Measurements from ENCODE around the gene PLAC9.
"Not testable (repeated sequence)": the region's sequence is repeated elsewhere in the genome, so short reads cannot be mapped to it uniquely, and the experiment has no call there.

Gene PLAC9

DNA sequence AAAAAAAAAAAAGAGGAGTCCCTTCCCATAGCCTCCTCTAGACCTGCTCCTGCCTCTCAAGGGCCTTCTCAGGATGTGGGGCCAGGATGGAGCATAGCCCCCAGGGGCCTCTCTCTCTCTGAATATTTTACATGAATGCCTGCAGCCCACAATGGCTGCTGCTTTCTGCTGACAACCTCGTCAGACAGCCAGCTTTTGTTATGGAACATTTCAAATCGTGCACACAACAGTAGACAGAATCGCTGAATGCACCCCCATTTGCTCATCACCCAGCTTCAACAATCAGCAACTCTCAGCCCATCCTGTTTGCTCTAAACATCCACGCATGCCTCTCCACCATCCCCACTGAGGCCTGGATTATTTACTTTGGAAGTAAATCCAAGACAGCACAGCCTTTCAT, 5.4 kb downstream of the PLAC9 start:
- peaks cover 8 to 57% (median 45%) of the 10 kb centered on the region in 5 donors for H3K4me1 ChIP-seq (ENCODE audit: control insufficient read depth in 5 of 5, insufficient read depth in 5 of 5, low read length in 5 of 5)
- H3K27ac ChIP-seq (ENCODE audit: low read depth, low read length) = peak overlapping the region; percentile 86
- H3K9ac ChIP-seq (ENCODE audit: low read length in 5 of 5) = no peak overlapping the region

GRCh38 chr10:80139265-80139664, 6.7 kb downstream of the PLAC9 start:
- H3K4me3 ChIP-seq (ENCODE audit: low read depth in 1 of 5, low read length in 5 of 5) = no peak overlapping the region
- peaks cover 8 to 51% (median 46%) of the 10 kb centered on the region in 5 donors for H3K4me1 ChIP-seq (ENCODE audit: control insufficient read depth in 5 of 5, insufficient read depth in 5 of 5, low read length in 5 of 5)
- H3K9ac ChIP-seq (ENCODE audit: low read length in 5 of 5) = no peak overlapping the region
- no peaks in the 10 kb centered on the region for H3K27me3 ChIP-seq (ENCODE audit: control insufficient read depth in 5 of 5, insufficient read depth in 4 of 5, low read length in 5 of 5)
- no peaks in the 10 kb centered on the region for H3K9me3 ChIP-seq (ENCODE audit: control insufficient read depth in 5 of 5, low read length in 5 of 5)
- no peak overlapping the region for H3K27ac ChIP-seq (ENCODE audit: low read depth, low read length)
- H3K36me3 ChIP-seq (ENCODE audit: control insufficient read depth in 5 of 5, insufficient read depth in 5 of 5, low read length in 5 of 5) = peaks cover 0 to 14% (median 8%) of the 10 kb centered on the region in 5 donors

More for the DNA sequence above, 5.4 kb downstream of the PLAC9 start:
- Histone ChIP-seq H3K9me3 (ENCODE audit: control insufficient read depth in 5 of 5, low read length in 5 of 5) (no peaks in the 10 kb centered on the region), H3K4me3 (ENCODE audit: low read depth in 1 of 5, low read length in 5 of 5) (no peak overlapping the region), H3K36me3 (ENCODE audit: control insufficient read depth in 5 of 5, insufficient read depth in 5 of 5, low read length in 5 of 5) (peaks cover 0 to 14% (median 8%) of the 10 kb centered on the region in 5 donors), H3K27me3 (ENCODE audit: control insufficient read depth in 5 of 5, insufficient read depth in 4 of 5, low read length in 5 of 5) (no peaks in the 10 kb centered on the region)

GRCh38 chr10:80140251-80140650, 7.7 kb downstream of the PLAC9 start:
- no peaks in the 10 kb centered on the region for H3K27me3 ChIP-seq (ENCODE audit: control insufficient read depth in 5 of 5, insufficient read depth in 4 of 5, low read length in 5 of 5)
- H3K4me1 ChIP-seq (ENCODE audit: control insufficient read depth in 5 of 5, insufficient read depth in 5 of 5, low read length in 5 of 5) = peaks cover 8 to 55% (median 51%) of the 10 kb centered on the region in 5 donors
- H3K4me3 ChIP-seq (ENCODE audit: low read depth in 1 of 5, low read length in 5 of 5) = no peak overlapping the region

GRCh38 chr10:80141696-80142460, 9.3 kb downstream of the PLAC9 start:
- H3K9me3 ChIP-seq (ENCODE audit: control insufficient read depth in 5 of 5, low read length in 5 of 5) = no peaks in the 10 kb centered on the region
- no peak overlapping the region for H3K4me3 ChIP-seq (ENCODE audit: low read depth in 1 of 5, low read length in 5 of 5)
- H3K36me3 ChIP-seq (ENCODE audit: control insufficient read depth in 5 of 5, insufficient read depth in 5 of 5, low read length in 5 of 5) = peaks cover 0 to 14% (median 11%) of the 10 kb centered on the region in 5 donors
- H3K4me1 ChIP-seq (ENCODE audit: control insufficient read depth in 5 of 5, insufficient read depth in 5 of 5, low read length in 5 of 5) = peaks cover 5 to 43% (median 35%) of the 10 kb centered on the region in 5 donors
- H3K9ac ChIP-seq (ENCODE audit: low read length in 5 of 5) = peak overlapping the region in 1 of 5 donors; percentile 13
- no peaks in the 10 kb centered on the region for H3K27me3 ChIP-seq (ENCODE audit: control insufficient read depth in 5 of 5, insufficient read depth in 4 of 5, low read length in 5 of 5)
- no peak overlapping the region for H3K27ac ChIP-seq (ENCODE audit: low read depth, low read length)

More at GRCh38 chr10:80140251-80140650, 7.7 kb downstream of the PLAC9 start:
- H3K36me3 ChIP-seq (ENCODE audit: control insufficient read depth in 5 of 5, insufficient read depth in 5 of 5, low read length in 5 of 5) = peaks cover 0 to 14% (median 11%) of the 10 kb centered on the region in 5 donors
- no peak overlapping the region for H3K9ac ChIP-seq (ENCODE audit: low read length in 5 of 5)
- H3K27ac ChIP-seq (ENCODE audit: low read depth, low read length) = no peak overlapping the region
- no peaks in the 10 kb centered on the region for H3K9me3 ChIP-seq (ENCODE audit: control insufficient read depth in 5 of 5, low read length in 5 of 5)

DNA sequence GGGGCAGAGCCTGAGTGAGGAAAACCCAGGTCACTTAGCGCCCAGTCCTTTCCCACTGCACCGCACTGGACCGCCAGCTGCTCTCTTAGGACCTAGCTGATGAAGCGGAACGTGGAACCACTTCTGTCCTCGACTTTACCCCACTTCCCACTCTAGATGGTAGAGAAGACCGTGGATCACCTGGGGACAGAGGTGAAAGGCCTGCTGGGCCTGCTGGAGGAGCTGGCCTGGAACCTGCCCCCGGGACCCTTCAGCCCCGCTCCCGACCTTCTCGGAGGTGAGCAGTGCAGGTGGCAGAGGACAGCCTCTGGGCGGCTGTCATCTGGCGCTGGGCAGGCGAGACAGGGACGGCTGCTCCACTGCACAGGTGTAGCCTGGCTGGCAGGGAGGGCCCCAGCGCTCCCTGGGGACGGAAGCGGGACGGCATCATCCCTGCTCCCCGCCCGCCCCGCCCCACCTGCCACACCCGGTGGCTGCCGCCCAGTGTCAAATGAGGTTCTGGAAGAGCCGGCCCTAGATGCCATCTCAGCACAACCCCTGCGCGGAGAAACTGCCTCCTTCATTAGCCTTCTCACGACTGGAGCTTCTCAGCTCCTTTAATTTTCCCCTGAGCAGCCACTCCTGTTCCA, 11.7 kb downstream of the PLAC9 start:
- Histone ChIP-seq H3K4me3 (ENCODE audit: low read depth in 1 of 5, low read length in 5 of 5) (peak overlapping the region in 2 of 5 donors; percentile 6 to 15), H3K27me3 (ENCODE audit: control insufficient read depth in 5 of 5, insufficient read depth in 4 of 5, low read length in 5 of 5) (no peaks in the 10 kb centered on the region), H3K27ac (ENCODE audit: low read depth, low read length) (no peak overlapping the region), H3K9ac (ENCODE audit: low read length in 5 of 5) (no peak overlapping the region), H3K36me3 (ENCODE audit: control insufficient read depth in 5 of 5, insufficient read depth in 5 of 5, low read length in 5 of 5) (peaks cover 6 to 29% (median 14%) of the 10 kb centered on the region in 5 donors), H3K9me3 (ENCODE audit: control insufficient read depth in 5 of 5, low read length in 5 of 5) (peaks cover 0 to 5% (median 0%) of the 10 kb centered on the region in 5 donors), H3K4me1 (ENCODE audit: control insufficient read depth in 5 of 5, insufficient read depth in 5 of 5, low read length in 5 of 5) (peaks cover 0 to 27% (median 19%) of the 10 kb centered on the region in 5 donors)

DNA sequence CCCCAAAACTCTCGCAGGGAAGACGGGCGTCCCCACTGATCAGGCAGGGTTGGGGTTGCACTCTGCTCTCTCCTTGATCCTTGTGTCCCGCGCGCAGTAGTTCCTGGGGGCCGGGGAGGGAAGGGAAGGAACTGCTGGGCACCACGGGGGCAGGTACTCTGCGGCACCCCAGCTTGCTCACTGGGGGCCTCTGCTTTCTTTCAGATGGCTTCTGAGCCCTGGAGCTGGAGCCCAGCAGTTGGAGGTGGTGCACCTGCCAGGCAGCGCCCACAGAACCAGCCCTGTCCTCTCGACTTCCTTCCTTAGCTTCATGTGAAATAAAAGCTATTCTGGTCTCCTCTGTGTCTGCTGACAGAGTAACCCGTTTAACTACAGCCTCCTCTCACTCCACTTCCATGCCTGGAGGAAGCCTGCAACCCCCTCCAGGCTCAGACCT, 12.2 kb downstream of the PLAC9 start:
- Histone ChIP-seq H3K9me3 (ENCODE audit: control insufficient read depth in 5 of 5, low read length in 5 of 5) (peaks cover 0 to 6% (median 0%) of the 10 kb centered on the region in 5 donors), H3K9ac (ENCODE audit: low read length in 5 of 5) (no peak overlapping the region), H3K27ac (ENCODE audit: low read depth, low read length) (no peak overlapping the region), H3K27me3 (ENCODE audit: control insufficient read depth in 5 of 5, insufficient read depth in 4 of 5, low read length in 5 of 5) (no peaks in the 10 kb centered on the region), H3K4me1 (ENCODE audit: control insufficient read depth in 5 of 5, insufficient read depth in 5 of 5, low read length in 5 of 5) (peaks cover 0 to 25% (median 17%) of the 10 kb centered on the region in 5 donors), H3K36me3 (ENCODE audit: control insufficient read depth in 5 of 5, insufficient read depth in 5 of 5, low read length in 5 of 5) (peaks cover 10 to 30% (median 14%) of the 10 kb centered on the region in 5 donors), H3K4me3 (ENCODE audit: low read depth in 1 of 5, low read length in 5 of 5) (no peak overlapping the region)

GRCh38 chr10:80145406-80146308, 13.1 kb downstream of the PLAC9 start:
- H3K27me3 ChIP-seq (ENCODE audit: control insufficient read depth in 5 of 5, insufficient read depth in 4 of 5, low read length in 5 of 5); H3K9me3 ChIP-seq (ENCODE audit: control insufficient read depth in 5 of 5, low read length in 5 of 5); H3K4me3 ChIP-seq (ENCODE audit: low read depth in 1 of 5, low read length in 5 of 5); H3K27ac ChIP-seq (ENCODE audit: low read depth, low read length); H3K9ac ChIP-seq (ENCODE audit: low read length in 5 of 5): not testable (repeated sequence)
- Histone ChIP-seq H3K36me3 (ENCODE audit: control insufficient read depth in 5 of 5, insufficient read depth in 5 of 5, low read length in 5 of 5) (peaks cover 10 to 32% (median 18%) of the 10 kb centered on the region in 5 donors), H3K4me1 (ENCODE audit: control insufficient read depth in 5 of 5, insufficient read depth in 5 of 5, low read length in 5 of 5) (peaks cover 0 to 23% (median 17%) of the 10 kb centered on the region in 5 donors)

DNA sequence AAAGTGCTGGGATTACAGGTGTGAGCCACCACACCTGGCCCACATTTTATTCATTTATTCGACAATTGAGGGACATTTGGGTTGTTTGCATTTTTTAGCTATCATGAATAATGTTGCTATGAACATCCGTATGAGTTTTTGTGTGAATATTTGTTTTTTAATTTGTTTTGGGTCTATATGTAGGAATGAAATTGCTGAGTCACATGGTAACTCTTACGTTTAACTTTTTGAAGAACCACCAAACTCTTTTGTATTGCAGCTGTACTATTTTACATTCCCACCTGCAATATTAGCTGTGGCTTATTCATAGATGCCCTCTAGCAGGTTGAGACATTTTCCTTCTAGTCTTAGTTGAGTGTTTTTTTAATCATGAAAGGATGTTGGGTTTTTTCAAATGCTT, 14.4 kb downstream of the PLAC9 start:
- Histone ChIP-seq H3K9me3 (ENCODE audit: control insufficient read depth in 5 of 5, low read length in 5 of 5) (peaks cover 0 to 6% (median 0%) of the 10 kb centered on the region in 5 donors), H3K27me3 (ENCODE audit: control insufficient read depth in 5 of 5, insufficient read depth in 4 of 5, low read length in 5 of 5) (no peaks in the 10 kb centered on the region), H3K9ac (ENCODE audit: low read length in 5 of 5) (no peak overlapping the region), H3K36me3 (ENCODE audit: control insufficient read depth in 5 of 5, insufficient read depth in 5 of 5, low read length in 5 of 5) (peaks cover 12 to 38% (median 29%) of the 10 kb centered on the region in 5 donors), H3K4me1 (ENCODE audit: control insufficient read depth in 5 of 5, insufficient read depth in 5 of 5, low read length in 5 of 5) (peaks cover 0 to 23% (median 17%) of the 10 kb centered on the region in 5 donors), H3K27ac (ENCODE audit: low read depth, low read length) (no peak overlapping the region), H3K4me3 (ENCODE audit: low read depth in 1 of 5, low read length in 5 of 5) (no peak overlapping the region)

DNA sequence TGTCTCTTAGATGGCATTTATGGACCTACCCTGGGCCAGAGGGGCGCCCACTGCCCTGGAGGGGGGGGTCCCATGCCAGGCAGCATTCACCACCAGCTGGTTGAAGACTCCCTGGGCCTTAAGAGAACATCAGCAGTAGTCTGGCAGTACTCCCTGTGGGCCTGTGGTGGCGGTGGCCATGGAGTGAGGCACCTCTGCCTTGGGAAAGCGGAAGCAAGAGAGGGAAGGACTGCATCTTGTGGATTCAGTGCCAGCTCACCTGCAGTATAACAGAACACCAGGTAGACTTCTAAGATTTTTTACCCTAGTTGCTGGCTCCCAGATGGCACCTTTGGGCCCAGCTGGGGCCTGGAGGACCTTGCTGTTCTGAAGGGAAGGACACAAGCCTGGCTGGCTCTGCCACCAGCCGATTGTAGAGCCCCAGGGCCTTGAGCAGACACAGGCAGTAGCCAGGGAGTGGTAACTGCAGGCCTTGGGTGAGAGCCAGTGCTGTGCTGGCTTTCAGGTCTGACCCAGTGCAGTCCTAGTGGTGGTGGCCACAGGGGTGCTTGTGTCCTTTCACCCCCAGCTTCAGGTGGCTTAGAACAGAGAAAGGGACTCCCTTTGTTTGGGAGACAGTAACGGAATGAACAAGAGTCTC, 15.8 kb downstream of the PLAC9 start:
- Histone ChIP-seq H3K4me3 (ENCODE audit: low read depth in 1 of 5, low read length in 5 of 5) (no peak overlapping the region), H3K27me3 (ENCODE audit: control insufficient read depth in 5 of 5, insufficient read depth in 4 of 5, low read length in 5 of 5) (no peaks in the 10 kb centered on the region), H3K4me1 (ENCODE audit: control insufficient read depth in 5 of 5, insufficient read depth in 5 of 5, low read length in 5 of 5) (peaks cover 0 to 23% (median 15%) of the 10 kb centered on the region in 5 donors), H3K9ac (ENCODE audit: low read length in 5 of 5) (no peak overlapping the region), H3K36me3 (ENCODE audit: control insufficient read depth in 5 of 5, insufficient read depth in 5 of 5, low read length in 5 of 5) (peaks cover 12 to 49% (median 40%) of the 10 kb centered on the region in 5 donors), H3K27ac (ENCODE audit: low read depth, low read length) (peak overlapping the region; percentile 6), H3K9me3 (ENCODE audit: control insufficient read depth in 5 of 5, low read length in 5 of 5) (peaks cover 0 to 6% (median 0%) of the 10 kb centered on the region in 5 donors)
